Endothelial cell (in vitro differentiated cells): ENCODE data around the gene RWDD4. TPM values are rescaled to one million over a fixed set of nuclear protein-coding genes. Genes with fewer than 3 reads are reported as not detected.
A peak's percentile ranks its signal among the peaks of the same experiment; 100 is the strongest.

Source experiments
- DNase-seq: peaks from one replicate; pipeline ENCODE4 v3.0.0; 2021; ENCODE audit warnings: low spot score
- H3K27ac Mint-ChIP-seq: one replicate; pipeline ENCODE4 v1.8.0; 2021; ENCODE audit warnings: mixed read lengths, inconsistent platforms; ENCODE audit not compliant: unreplicated experiment
- H3K27me3 Mint-ChIP-seq: one replicate; pipeline ENCODE4 v1.8.0; 2021; ENCODE audit warnings: mild to moderate bottlenecking, moderate library complexity, mixed read lengths, inconsistent platforms; ENCODE audit not compliant: unreplicated experiment
- H3K36me3 Mint-ChIP-seq: one replicate; pipeline ENCODE4 v1.8.0; 2021; ENCODE audit warnings: mild to moderate bottlenecking, low read depth, mixed read lengths, inconsistent platforms; ENCODE audit not compliant: unreplicated experiment
- H3K4me1 Mint-ChIP-seq: one replicate; pipeline ENCODE4 v1.8.0; 2021; ENCODE audit warnings: mild to moderate bottlenecking, mixed read lengths, inconsistent platforms; ENCODE audit not compliant: unreplicated experiment
- H3K4me3 Mint-ChIP-seq: one replicate; pipeline ENCODE4 v1.8.0; 2021; ENCODE audit warnings: mild to moderate bottlenecking, mixed read lengths, inconsistent platforms; ENCODE audit not compliant: unreplicated experiment
- H3K9me3 Mint-ChIP-seq: one replicate; pipeline ENCODE4 v1.8.0; 2021; ENCODE audit warnings: mixed read lengths, inconsistent platforms; ENCODE audit not compliant: unreplicated experiment
- CTCF ChIP-seq: fragments of 200-600 bp; sonication (generic); IDR thresholded peaks from one replicate; pipeline ENCODE4 v1.5.0; 2021; ENCODE audit warnings: antibody characterized with exemption; ENCODE audit not compliant: unreplicated experiment
- total RNA-seq: library from RNA; stranded (reverse); fragmentation: NEBNext Ultra II Directional; extraction: Animal tissue kit (Norgen Biotek cat#: 25700); gene quantifications from one replicate; pipeline ENCODE4 v1.2.1, GENCODE V29; 2021; ENCODE audit not compliant: unreplicated experiment

The RWDD4 gene
- total RNA-seq, 1 donor from 2014 or later = 13.1 TPM

GRCh38 chr4:183609151-183609550 is 49.8 kb downstream of the RWDD4 start:
- no peak for TF ChIP-seq CTCF
- Mint-ChIP-seq H3K9me3 (no peaks in the 10 kb centered on the region), H3K27ac (no peak overlapping the region), H3K4me3 (no peak overlapping the region), H3K36me3 (no peaks in the 10 kb centered on the region), H3K27me3 (no peaks in the 10 kb centered on the region), H3K4me1 (peaks cover 2% of the 10 kb centered on the region)
- DNase-seq = no peak

- H3K4me1 Mint-ChIP-seq = peaks cover 2% of the 10 kb centered on the region
- H3K27me3 Mint-ChIP-seq = no peaks in the 10 kb centered on the region
- no peak overlapping the region for H3K27ac Mint-ChIP-seq
- DNase-seq = no peak
- no peak overlapping the region for H3K4me3 Mint-ChIP-seq
- H3K9me3 Mint-ChIP-seq = no peaks in the 10 kb centered on the region
- H3K36me3 Mint-ChIP-seq = no peaks in the 10 kb centered on the region
- TF ChIP-seq CTCF = no peak
These were observed 51.1 kb downstream of the RWDD4 start for GRCh38 chr4:183607894-183608293.

- H3K36me3 Mint-ChIP-seq = no peaks in the 10 kb centered on the region
- H3K27ac Mint-ChIP-seq = no peak overlapping the region
- H3K4me1 Mint-ChIP-seq = no peaks in the 10 kb centered on the region
- TF ChIP-seq CTCF = no peak
- no peak for DNase-seq
- H3K9me3 Mint-ChIP-seq = no peaks in the 10 kb centered on the region
- H3K4me3 Mint-ChIP-seq = no peak overlapping the region
- no peaks in the 10 kb centered on the region for H3K27me3 Mint-ChIP-seq
These were observed 56.4 kb downstream of the RWDD4 start for GRCh38 chr4:183602557-183603027.

- Mint-ChIP-seq H3K4me3 (no peak overlapping the region), H3K9me3 (no peaks in the 10 kb centered on the region), H3K27me3 (no peaks in the 10 kb centered on the region), H3K4me1 (no peaks in the 10 kb centered on the region), H3K27ac (no peak overlapping the region), H3K36me3 (no peaks in the 10 kb centered on the region)
- no peak for TF ChIP-seq CTCF
- no peak for DNase-seq
These were observed 57.6 kb downstream of the RWDD4 start for GRCh38 chr4:183601381-183601780.

- peak; percentile 11 for TF ChIP-seq CTCF
- peak; percentile 31 for DNase-seq
- no peak overlapping the region for H3K4me3 Mint-ChIP-seq
- H3K9me3 Mint-ChIP-seq = no peaks in the 10 kb centered on the region
- no peak overlapping the region for H3K27ac Mint-ChIP-seq
- no peaks in the 10 kb centered on the region for H3K36me3 Mint-ChIP-seq
- no peaks in the 10 kb centered on the region for H3K27me3 Mint-ChIP-seq
- no peaks in the 10 kb centered on the region for H3K4me1 Mint-ChIP-seq
These were observed 58.7 kb downstream of the RWDD4 start for GRCh38 chr4:183600189-183600685.
